Mammary epithelial cell (primary cell): ENCODE data around the gene RRP12.

Source experiments
- EZH2 ChIP-seq: IDR thresholded peaks from 2 replicates; pipeline ENCODE4 v1.6.1; 2012; ENCODE audit warnings: low read length, inconsistent platforms, borderline replicate concordance
- TF ChIP-seq, protein P1 (sequence below), 2 donors: IDR thresholded peaks in 1 of 2; conservative IDR thresholded peaks in 1 of 2; 2 replicates each; pipeline ENCODE4 v1.5.1; 2011 to 2012; ENCODE audit warnings: inconsistent platforms in 2 of 2, low read length in 2 of 2, mild to moderate bottlenecking in 2 of 2, control low read depth in 1 of 2, low read depth in 1 of 2; ENCODE audit not compliant: insufficient read depth in 1 of 2; ENCODE audit errors: extremely low read depth in 1 of 2

DNA sequence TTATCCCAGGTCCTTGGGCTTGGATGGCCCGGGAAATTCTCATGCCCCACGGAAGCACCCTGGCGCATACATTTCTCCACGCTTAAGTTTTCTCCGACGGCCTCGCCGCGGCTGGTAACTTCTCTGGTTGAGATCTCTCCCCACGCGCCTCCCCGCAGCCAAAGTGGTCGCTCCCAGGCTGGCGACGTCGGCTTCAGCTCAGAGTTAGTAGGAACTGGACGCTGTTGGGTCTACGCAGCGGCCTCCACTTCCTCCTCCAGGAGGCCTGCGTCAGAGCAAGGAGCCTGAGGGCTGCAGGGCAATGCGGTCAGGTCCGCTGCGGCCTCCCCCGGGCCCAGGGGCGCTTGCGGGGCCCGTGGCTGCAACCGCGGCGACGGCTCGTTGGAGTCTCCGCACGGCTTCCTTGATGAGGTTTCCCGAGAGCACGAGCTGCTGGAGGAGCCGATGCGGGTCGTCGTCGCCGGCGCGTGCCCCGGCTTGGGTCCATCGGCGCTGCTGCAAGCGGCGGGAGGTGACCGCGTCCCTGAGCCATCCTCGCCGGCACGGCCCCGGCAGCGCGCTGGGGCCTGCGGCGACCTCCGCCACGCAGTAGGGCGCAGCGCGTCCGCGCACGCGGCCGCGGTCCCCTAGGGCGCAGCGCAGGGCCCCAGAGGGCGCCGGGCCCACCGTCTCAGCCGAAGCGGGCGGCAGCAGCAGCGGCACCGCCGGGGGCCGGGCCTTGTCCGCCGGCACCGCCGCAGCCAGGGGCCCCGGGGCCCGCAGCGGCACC lies 67.4 kb downstream of the RRP12 start:
- TF ChIP-seq, protein P1, sequence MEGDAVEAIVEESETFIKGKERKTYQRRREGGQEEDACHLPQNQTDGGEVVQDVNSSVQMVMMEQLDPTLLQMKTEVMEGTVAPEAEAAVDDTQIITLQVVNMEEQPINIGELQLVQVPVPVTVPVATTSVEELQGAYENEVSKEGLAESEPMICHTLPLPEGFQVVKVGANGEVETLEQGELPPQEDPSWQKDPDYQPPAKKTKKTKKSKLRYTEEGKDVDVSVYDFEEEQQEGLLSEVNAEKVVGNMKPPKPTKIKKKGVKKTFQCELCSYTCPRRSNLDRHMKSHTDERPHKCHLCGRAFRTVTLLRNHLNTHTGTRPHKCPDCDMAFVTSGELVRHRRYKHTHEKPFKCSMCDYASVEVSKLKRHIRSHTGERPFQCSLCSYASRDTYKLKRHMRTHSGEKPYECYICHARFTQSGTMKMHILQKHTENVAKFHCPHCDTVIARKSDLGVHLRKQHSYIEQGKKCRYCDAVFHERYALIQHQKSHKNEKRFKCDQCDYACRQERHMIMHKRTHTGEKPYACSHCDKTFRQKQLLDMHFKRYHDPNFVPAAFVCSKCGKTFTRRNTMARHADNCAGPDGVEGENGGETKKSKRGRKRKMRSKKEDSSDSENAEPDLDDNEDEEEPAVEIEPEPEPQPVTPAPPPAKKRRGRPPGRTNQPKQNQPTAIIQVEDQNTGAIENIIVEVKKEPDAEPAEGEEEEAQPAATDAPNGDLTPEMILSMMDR (conservative IDR thresholded peaks at IDR 0.05 in 1 of 2, IDR thresholded peaks at IDR 0.05 in 1 of 2; ENCODE audit: extremely low read depth in 1 of 2, insufficient read depth in 1 of 2, low read depth in 1 of 2, low read length in 2 of 2): no peak
- TF ChIP-seq EZH2: no peak
